ENCODE results near the gene C12orf42.

GRCh38 chr12:103327676-103328075, 168.1 kb downstream of the C12orf42 start:
- TF ChIP-seq BHLHE40 (IDR thresholded peaks at IDR 0.05; ENCODE audit: borderline replicate concordance) = no peak
- TF ChIP-seq NFRKB (IDR thresholded peaks at IDR 0.05) = no peak
- TF ChIP-seq FOXA1 (IDR thresholded peaks at IDR 0.05) = no peak
- TF ChIP-seq ARNT (IDR thresholded peaks at IDR 0.05) = no peak
- no peak for TF ChIP-seq LEF1 (IDR thresholded peaks at IDR 0.05; ENCODE audit: borderline replicate concordance)
- no peak for TF ChIP-seq FOXK2 (IDR thresholded peaks at IDR 0.05)
- no peak for TF ChIP-seq FOXM1 (IDR thresholded peaks at IDR 0.05; ENCODE audit: borderline replicate concordance)
- TF ChIP-seq SUZ12 (IDR thresholded peaks at IDR 0.05) = no peak
- no peak for TF ChIP-seq TARDBP (IDR thresholded peaks at IDR 0.05)
- TF ChIP-seq SP1 (IDR thresholded peaks at IDR 0.05) = no peak
